ENCODE results near the gene FBXO28.

- TF ChIP-seq, protein P1, sequence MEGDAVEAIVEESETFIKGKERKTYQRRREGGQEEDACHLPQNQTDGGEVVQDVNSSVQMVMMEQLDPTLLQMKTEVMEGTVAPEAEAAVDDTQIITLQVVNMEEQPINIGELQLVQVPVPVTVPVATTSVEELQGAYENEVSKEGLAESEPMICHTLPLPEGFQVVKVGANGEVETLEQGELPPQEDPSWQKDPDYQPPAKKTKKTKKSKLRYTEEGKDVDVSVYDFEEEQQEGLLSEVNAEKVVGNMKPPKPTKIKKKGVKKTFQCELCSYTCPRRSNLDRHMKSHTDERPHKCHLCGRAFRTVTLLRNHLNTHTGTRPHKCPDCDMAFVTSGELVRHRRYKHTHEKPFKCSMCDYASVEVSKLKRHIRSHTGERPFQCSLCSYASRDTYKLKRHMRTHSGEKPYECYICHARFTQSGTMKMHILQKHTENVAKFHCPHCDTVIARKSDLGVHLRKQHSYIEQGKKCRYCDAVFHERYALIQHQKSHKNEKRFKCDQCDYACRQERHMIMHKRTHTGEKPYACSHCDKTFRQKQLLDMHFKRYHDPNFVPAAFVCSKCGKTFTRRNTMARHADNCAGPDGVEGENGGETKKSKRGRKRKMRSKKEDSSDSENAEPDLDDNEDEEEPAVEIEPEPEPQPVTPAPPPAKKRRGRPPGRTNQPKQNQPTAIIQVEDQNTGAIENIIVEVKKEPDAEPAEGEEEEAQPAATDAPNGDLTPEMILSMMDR (IDR thresholded peaks at IDR 0.05; ENCODE audit: insufficient read depth, low read depth, low read length), result no peak
- no peak for TF ChIP-seq EZH2 (IDR thresholded peaks at IDR 0.05; ENCODE audit: insufficient read depth, low read length)
Observed at GRCh38 chr1:224107282-224107625, 6.7 kb upstream of the FBXO28 start.

All from astrocyte (in vitro differentiated cells and primary cell).